BJ (cell line): ENCODE data around the gene IP6K2. TPM values are rescaled to one million over a fixed set of nuclear protein-coding genes. Genes with fewer than 3 reads are reported as not detected.

Source experiments
- CTCF ChIA-PET: fragments of 350-600 bp; formaldehyde crosslinking; extraction: SDS; loops from one replicate; lab custom pipeline; 2021; ENCODE audit warnings: antibody characterized with exemption, inconsistent platforms; lab: Yijun Ruan, JAX
- POLR2A ChIA-PET: fragments of 300-600 bp; sonication (Branson Sonifier 250); formaldehyde crosslinking; extraction: SDS; loops from one replicate; lab custom pipeline; 2021; ENCODE audit warnings: antibody characterized with exemption; lab: Charles Lee
- DNase-seq: peaks from one replicate; pipeline ENCODE4 v3.0.0-alpha.2; 2011; ENCODE audit warnings: low read depth
- H3K27me3 ChIP-seq: 2 replicates; pipeline ENCODE4 v1.6.0; 2011; ENCODE audit warnings: low read length; ENCODE audit not compliant: control insufficient read depth, insufficient read depth
- H3K36me3 ChIP-seq: 2 replicates; pipeline ENCODE4 v1.5.1; 2011; ENCODE audit warnings: low read length; ENCODE audit not compliant: control insufficient read depth, insufficient read depth
- H3K4me3 ChIP-seq: 2 replicates; pipeline ENCODE4 v1.5.1; 2011; ENCODE audit warnings: low read depth, mild to moderate bottlenecking, control low read depth, low read length
- CTCF ChIP-seq: IDR thresholded peaks from 2 replicates; pipeline ENCODE4 v1.5.1; 2011; ENCODE audit warnings: low read depth, mild to moderate bottlenecking, control low read depth, inconsistent platforms, low read length, moderate library complexity; ENCODE audit not compliant: insufficient read depth
- polyA plus RNA-seq: library from polyadenylated mRNA; depleted of rRNA; stranded (reverse); fragments of >200 nt; gene quantifications from 2 replicates; pipeline ENCODE4 v1.2.3, GENCODE V29; 2011

Gene IP6K2
- polyA plus RNA-seq, 1 experiment = 89.9 TPM

DNA sequence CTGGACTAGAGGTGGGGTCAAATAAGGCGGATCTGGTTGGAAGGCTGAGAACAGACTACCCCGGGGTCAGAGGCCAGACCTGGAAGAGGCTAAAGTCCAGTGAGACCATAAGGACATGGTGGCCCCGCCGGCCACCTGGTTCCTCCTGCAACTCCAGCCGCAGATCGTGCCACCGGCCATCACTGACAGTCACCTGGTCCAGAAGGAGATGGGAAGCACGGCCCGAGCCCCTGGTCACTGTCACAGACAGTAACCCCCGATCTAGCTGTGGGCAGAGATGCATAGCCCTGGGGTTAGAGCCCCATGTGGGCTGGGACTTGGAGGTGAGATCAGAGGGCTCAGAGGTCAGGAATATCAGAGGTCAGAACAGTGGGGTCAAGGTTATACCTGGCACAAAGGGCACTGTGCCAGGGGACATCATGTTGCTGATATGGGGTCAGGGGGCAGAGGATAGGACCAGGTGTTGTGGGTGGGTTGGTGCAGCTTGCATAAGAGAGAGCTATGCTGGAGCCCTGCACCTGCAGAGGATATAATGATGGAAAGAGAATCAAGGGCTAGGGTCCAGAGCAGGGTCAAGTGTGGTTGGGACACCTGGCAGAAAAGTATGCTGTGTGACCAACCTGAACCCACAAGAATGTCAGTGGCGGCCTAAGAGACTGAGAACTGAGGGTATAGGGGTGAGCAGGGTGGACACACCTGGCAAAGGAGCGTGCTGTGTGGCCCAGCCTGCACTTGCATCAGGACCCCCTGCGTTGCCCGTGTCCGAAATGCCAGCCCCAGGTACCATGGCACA, 63.9 kb downstream of the IP6K2 start:
- TF ChIP-seq CTCF = no peak
- no peak for DNase-seq
- CTCF ChIA-PET = interaction anchor here (0.9 to 1.5 kb wide), 3 partner anchors 14 to 95 kb away, joined by 3 to 5 read pairs (median 3); partner anchors contain the start of gene SLC26A6
- H3K36me3 ChIP-seq = no peaks in the 10 kb centered on the region
- no peaks in the 10 kb centered on the region for H3K27me3 ChIP-seq
- H3K4me3 ChIP-seq = no peak overlapping the region
- POLR2A ChIA-PET = no interaction called here

DNA sequence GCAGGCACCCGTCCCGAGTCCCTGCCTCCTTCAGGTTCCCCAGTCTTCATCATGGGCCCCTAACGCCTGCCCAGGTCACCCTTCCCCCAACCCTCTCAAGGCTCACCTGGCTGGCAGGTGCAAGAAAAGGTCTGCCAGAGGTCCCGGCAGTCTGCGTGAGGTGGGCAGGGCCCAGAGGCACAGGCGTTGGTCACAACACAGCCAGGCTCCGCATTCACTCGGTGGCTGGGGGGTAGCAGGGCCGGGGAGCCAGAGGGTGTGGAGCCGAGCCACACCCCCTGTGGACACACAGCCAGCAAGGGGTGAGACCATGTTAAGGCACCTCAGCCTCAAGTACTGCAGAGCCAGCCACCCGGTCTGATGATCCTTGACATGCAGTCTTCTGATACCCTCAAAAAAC, 65.2 kb downstream of the IP6K2 start:
- Histone ChIP-seq H3K36me3 (no peaks in the 10 kb centered on the region), H3K4me3 (no peak overlapping the region), H3K27me3 (no peaks in the 10 kb centered on the region)
- ChIA-PET POLR2A (no interaction called here), CTCF (interaction anchor here (1.5 kb wide), 1 partner anchor 16 kb away, joined by 5 read pairs; the partner anchor contains the start of gene SLC26A6)
- DNase-seq = no peak
- no peak for TF ChIP-seq CTCF

DNA sequence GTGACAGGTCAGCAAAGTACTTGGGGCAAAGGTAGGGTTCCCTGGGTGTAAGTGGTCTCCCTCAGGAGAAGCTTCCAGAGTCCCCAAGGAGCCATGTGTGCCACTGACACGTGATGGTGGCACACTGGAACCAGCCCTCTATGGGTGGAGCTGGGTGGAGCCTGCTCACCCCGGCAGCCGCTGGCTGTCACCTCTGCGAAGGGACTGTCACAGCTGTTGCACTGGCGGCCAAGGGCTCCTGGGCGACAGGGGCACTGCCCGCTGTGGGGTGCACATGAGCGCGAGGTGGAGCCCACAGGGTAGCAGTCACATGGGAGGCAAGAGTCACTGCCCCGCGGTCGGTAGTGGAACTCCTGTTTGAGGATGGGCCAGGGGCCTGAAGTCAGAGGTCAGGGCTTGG, 66.3 kb downstream of the IP6K2 start:
- POLR2A ChIA-PET = no interaction called here
- CTCF ChIA-PET = interaction anchor here (1.5 kb wide), 1 partner anchor 15 kb away, joined by 5 read pairs; the partner anchor contains the start of gene SLC26A6
- H3K36me3 ChIP-seq = no peaks in the 10 kb centered on the region

GRCh38 chr3:48648188-48648850, 68.7 kb downstream of the IP6K2 start:
- TF ChIP-seq CTCF = no peak
- H3K4me3 ChIP-seq = no peak overlapping the region
- H3K36me3 ChIP-seq = no peaks in the 10 kb centered on the region
- ChIA-PET POLR2A (interaction anchor here (0.6 kb wide), 1 partner anchor 14 kb away, joined by 4 read pairs; no protein-coding TSS in a partner anchor), CTCF (interaction anchor here (0.7 to 1.1 kb wide), 3 partner anchors 12 to 212 kb away, joined by 3 read pairs; partner anchors contain the start of gene SLC26A6)
- H3K27me3 ChIP-seq = no peaks in the 10 kb centered on the region
- no peak for DNase-seq

More for the DNA sequence above, 66.3 kb downstream of the IP6K2 start:
- TF ChIP-seq CTCF = no peak
- no peak for DNase-seq
- Histone ChIP-seq H3K4me3 (no peak overlapping the region), H3K27me3 (no peaks in the 10 kb centered on the region)

GRCh38 chr3:48647714-48648113, 69.3 kb downstream of the IP6K2 start:
- POLR2A ChIA-PET = no interaction called here
- no peak for DNase-seq
- CTCF ChIA-PET = no interaction called here
- no peak for TF ChIP-seq CTCF
- Histone ChIP-seq H3K4me3 (no peak overlapping the region), H3K27me3 (no peaks in the 10 kb centered on the region), H3K36me3 (no peaks in the 10 kb centered on the region)
